K562 (cell line): ENCODE data around the gene CUL2. TPM values are rescaled to one million over a fixed set of nuclear protein-coding genes. Genes with fewer than 3 reads are reported as not detected.

ENCODE experiments used
- ATAC-seq: fragments of 200-7000 bp; cut with Tn5 transposase; 3 replicates; pipeline ENCODE4 v1.9.1; 2020; ENCODE audit warnings: moderate library complexity
- BruUV-seq: library from RNA; stranded (reverse); fragments of 400-500 nt; replicated peaks from 2 replicates; lab custom pipeline; 2021; lab: Mats Ljungman, UMichigan
- CTCF ChIA-PET: fragments of 300-600 bp; formaldehyde crosslinking; extraction: SDS; loops from one replicate; lab custom pipeline; 2021; ENCODE audit warnings: low intra/inter-chr PET ratio; lab: Yijun Ruan, JAX
- POLR2A ChIA-PET: fragments of 300-600, 350-650 bp; sonication (Branson Sonifier 250); formaldehyde crosslinking; extraction: SDS; loops from one replicate; lab custom pipeline; 2021; ENCODE audit warnings: antibody characterized with exemption, inconsistent platforms; lab: Yijun Ruan, JAX
- DNase-seq, 4 experiments: peaks; one replicate each; pipeline versions ENCODE4 v3.0.0 to v3.0.0-alpha.2; 2011 to 2018; ENCODE audit warnings: low spot score in 3 of 4, mixed read lengths in 3 of 4; ENCODE audit errors: extremely low read depth in 1 of 4
- FAIRE-seq: peaks from 2 replicates; lab custom pipeline; 2011; peaks lifted over from hg19 to GRCh38; lab: Jason Lieb, UNC
- H2AFZ ChIP-seq: 2 replicates; pipeline ENCODE4 v1.6.0; 2011; ENCODE audit warnings: low read depth, low read length, control low read depth, inconsistent platforms
- H3K27ac ChIP-seq: fragments of 200-600 bp; 3 replicates; pipeline ENCODE4 v1.8.0; 2011; ENCODE audit warnings: low read depth, mild to moderate bottlenecking, control low read depth, inconsistent platforms, low read length, moderate library complexity, mixed read lengths; ENCODE audit errors: extremely low read depth
- H3K27me3 ChIP-seq, 2 experiments: fragments of 300-600 bp in 1 of 2; 2 replicates in 1 of 2; 3 replicates in 1 of 2; pipeline versions ENCODE4 v1.6.0 to v1.8.0; 2011; ENCODE audit warnings: inconsistent platforms in 2 of 2, low read length in 2 of 2, mild to moderate bottlenecking in 1 of 2, mixed read lengths in 1 of 2, moderate library complexity in 1 of 2; ENCODE audit not compliant: control insufficient read depth in 2 of 2, insufficient read depth in 2 of 2
- H3K36me3 ChIP-seq: fragments of 300-600 bp; 3 replicates; pipeline ENCODE4 v1.8.0; 2011; ENCODE audit warnings: mild to moderate bottlenecking, low read length, inconsistent platforms; ENCODE audit not compliant: control insufficient read depth, insufficient read depth
- H3K4me1 ChIP-seq, 2 experiments: fragments of 200-600 bp in 1 of 2; replicated peaks in 1 of 2; 2 replicates in 1 of 2; 3 replicates in 1 of 2; pipeline versions ENCODE4 v1.5.1 to v1.8.0; 2011; ENCODE audit warnings: inconsistent platforms in 2 of 2, low read length in 2 of 2, mild to moderate bottlenecking in 1 of 2, mixed read lengths in 1 of 2, moderate library complexity in 1 of 2; ENCODE audit not compliant: control insufficient read depth in 2 of 2, insufficient read depth in 2 of 2
- H3K4me2 ChIP-seq: 2 replicates; pipeline ENCODE4 v1.6.1; 2011; ENCODE audit warnings: low read length, control low read depth, inconsistent platforms, mixed read lengths; ENCODE audit not compliant: insufficient read depth
- H3K4me3 ChIP-seq: fragments of 200-600 bp; sonication (generic), shearing (Covaris generic); 2 replicates; pipeline ENCODE4 v1.5.1; 2016; ENCODE audit warnings: control low read depth, inconsistent platforms
- H3K79me2 ChIP-seq: fragments of 200-600 bp; 3 replicates; pipeline ENCODE4 v1.8.0; 2011; ENCODE audit warnings: low read length, inconsistent platforms; ENCODE audit not compliant: control insufficient read depth, insufficient read depth
- H3K9ac ChIP-seq, 2 experiments: 2 replicates each; pipeline versions ENCODE4 v1.6.0 to v1.6.1; 2011; ENCODE audit warnings: low read depth in 2 of 2, low read length in 2 of 2, control low read depth in 1 of 2, inconsistent platforms in 1 of 2, mild to moderate bottlenecking in 1 of 2, mixed read lengths in 1 of 2; ENCODE audit not compliant: insufficient read depth in 1 of 2
- H3K9me1 ChIP-seq: one replicate; pipeline ENCODE4 v1.6.0; 2011; ENCODE audit warnings: inconsistent platforms, mild to moderate bottlenecking, low read length, moderate library complexity; ENCODE audit not compliant: control insufficient read depth, insufficient read depth
- H3K9me3 ChIP-seq: replicated peaks from 2 replicates; pipeline ENCODE4 v1.5.1; 2011; ENCODE audit warnings: low read depth, low read length, inconsistent platforms; ENCODE audit not compliant: control insufficient read depth, insufficient read depth
- H4K20me1 ChIP-seq: replicated peaks from 2 replicates; pipeline ENCODE4 v1.6.1; 2011; ENCODE audit warnings: low read length, inconsistent platforms, mixed read lengths; ENCODE audit not compliant: control insufficient read depth, insufficient read depth
- CXXC5 ChIP-seq: fragments of 250-450 bp; sonication (Bioruptor Pico); IDR thresholded peaks from 2 replicates; pipeline ENCODE4 v1.8.0; 2022; ENCODE audit warnings: inconsistent platforms, mild to moderate bottlenecking, moderate library complexity
- ELF2 ChIP-seq: fragments of 250-450 bp; sonication (Bioruptor Pico); IDR thresholded peaks from 2 replicates; pipeline ENCODE4 v1.5.0; 2021; ENCODE audit warnings: mild to moderate bottlenecking
- FOXO4 ChIP-seq: fragments of 450-650 bp; formaldehyde crosslinking; IDR thresholded peaks from 2 replicates; pipeline ENCODE4 v1.4.0; 2020; ENCODE audit warnings: mild to moderate bottlenecking, moderate library complexity
- LCOR ChIP-seq: sonication (generic); formaldehyde crosslinking; IDR thresholded peaks from 2 replicates; pipeline ENCODE4 v1.8.0; 2022; ENCODE audit warnings: mild to moderate bottlenecking, missing genetic modification reagents
- MAFK ChIP-seq: IDR thresholded peaks from 2 replicates; pipeline ENCODE4 v1.6.1; 2011; ENCODE audit warnings: low read length, improper control_type of control experiment
- TAF7 ChIP-seq: fragments of 450-650 bp; IDR thresholded peaks from 2 replicates; pipeline ENCODE4 v1.6.1; 2016; ENCODE audit warnings: missing genetic modification characterization, missing compliant biosample characterization
- TBL1XR1 ChIP-seq, 2 experiments: IDR thresholded peaks; 2 replicates each; pipeline ENCODE4 v1.6.1; 2012; ENCODE audit warnings: improper control_type of control experiment in 2 of 2, low read length in 2 of 2, mild to moderate bottlenecking in 1 of 2
- TCF3 ChIP-seq: sonication (generic); formaldehyde crosslinking; IDR thresholded peaks from 2 replicates; pipeline ENCODE4 v1.4.0; 2020; ENCODE audit warnings: mild to moderate bottlenecking, missing genetic modification reagents
- TRIM28 ChIP-seq: fragments of 450-650 bp; IDR thresholded peaks from 2 replicates; pipeline ENCODE4 v1.6.1; 2017
- ZBTB34 ChIP-seq: fragments of 250-450 bp; sonication (Bioruptor Pico); IDR thresholded peaks from 2 replicates; pipeline ENCODE4 v1.8.0; 2021; ENCODE audit warnings: mild to moderate bottlenecking, moderate library complexity
- ZFP91 ChIP-seq: sonication (generic); formaldehyde crosslinking; IDR thresholded peaks from 2 replicates; pipeline ENCODE4 v1.8.0; 2022; ENCODE audit warnings: mild to moderate bottlenecking, missing genetic modification reagents
- ZNF12 ChIP-seq: sonication (generic); formaldehyde crosslinking; IDR thresholded peaks from 2 replicates; pipeline ENCODE4 v1.4.0; 2020; ENCODE audit warnings: mild to moderate bottlenecking, missing genetic modification reagents
- ZNF316 ChIP-seq: fragments of 450-650 bp; IDR thresholded peaks from 2 replicates; pipeline ENCODE4 v1.6.1; 2016
- ZNF551 ChIP-seq: fragments of 250-450 bp; sonication (Bioruptor Pico); IDR thresholded peaks from 2 replicates; pipeline ENCODE4 v1.5.0; 2021; ENCODE audit warnings: mild to moderate bottlenecking, moderate library complexity
- ZNF785 ChIP-seq: fragments of 250-450 bp; sonication (Bioruptor Pico); IDR thresholded peaks from 2 replicates; pipeline ENCODE4 v1.4.0; 2020; ENCODE audit warnings: mild to moderate bottlenecking
- WGBS: fragments of 100-300 bp; shearing (Covaris generic); methylation state at CpG from one replicate; pipeline ENCODE4 v1.1.6; 2016; ENCODE audit warnings: low coverage, mixed read lengths; ENCODE audit not compliant: insufficient coverage; ENCODE audit errors: missing lambda C conversion rate; 5-methylcytosine and 5-hydroxymethylcytosine counted together
- in situ Hi-C: fragments of 300-500 bp; cut with MboI; formaldehyde crosslinking; loops from 4 replicates; pipeline ENCODE4 v1.15.0; 2018; ENCODE audit warnings: inconsistent platforms, mixed read lengths
- intact Hi-C: fragments of 100-400 bp; cut with micrococcal nuclease; formaldehyde crosslinking; loops from 2 replicates; pipeline ENCODE4 v1.14.2; 2022
- polyA plus RNA-seq, 8 experiments: library from polyadenylated mRNA; depleted of rRNA in 4 of 8; stranded (reverse) in 5 of 8; unstranded in 3 of 8; fragments of >200 nt; fragmentation: Nextera tagmentation in 2 of 8; fragmentation: Illumina TruSeq in 1 of 8; extraction: Ambion mirVana in 2 of 8; extraction: Trizol in 1 of 8; gene quantifications; 2 replicates each; pipeline versions ENCODE4 v1.2.1 to v1.2.3, GENCODE V29; 2011 to 2014; ENCODE audit warnings: inconsistent platforms in 1 of 8, missing spikeins in 1 of 8
- total RNA-seq, 7 experiments: library from RNA; depleted of rRNA in 6 of 7; stranded (reverse); fragments of >200 nt in 6 of 7; fragmentation: Illumina TruSeq in 2 of 7; extraction: Trizol in 2 of 7; gene quantifications; 2 replicates each; pipeline versions ENCODE4 v1.2.1 to v1.2.3, GENCODE V29; 2011 to 2021; ENCODE audit warnings: low replicate concordance in 1 of 7

The CUL2 gene
- total and polyA plus RNA-seq, 9 of the 15 experiments (the other 6 are each of a cell fraction or from before 2014, with no cell fraction given) = 17.3 to 46.3 (median 41.2) TPM

GRCh38 chr10:35133586-35133985 is 43.4 kb upstream of the CUL2 start:
- H3K9me3 ChIP-seq = no peaks in the 10 kb centered on the region
- no peaks in the 10 kb centered on the region for H4K20me1 ChIP-seq
- FAIRE-seq (no peak), ATAC-seq (no peak), DNase-seq (no peak)
- H3K4me1 ChIP-seq = peaks cover 0 to 2% of the 10 kb centered on the region in 2 experiments; a peak in 2 of 5 replicates
- H3K79me2 ChIP-seq = peaks cover 41% of the 10 kb centered on the region
- no peak for TF ChIP-seq CXXC5 (CRISPR knock-in tag)
- TF ChIP-seq FOXO4 = no peak
- TF ChIP-seq ZNF316 = no peak
- no peak for TF ChIP-seq ZNF12 (CRISPR knock-in tag)
- no peak for TF ChIP-seq TAF7
- no peak for TF ChIP-seq TRIM28
- no peak for TF ChIP-seq LCOR (CRISPR knock-in tag)
- TF ChIP-seq ELF2 = no peak
- TF ChIP-seq TBL1XR1 (IDR thresholded peaks at IDR 0.05; ENCODE audit: low read length in 2 of 2) = no peak
- TF ChIP-seq ZFP91 (CRISPR knock-in tag) = no peak
- TF ChIP-seq ZNF551 = no peak
- TF ChIP-seq MAFK = no peak
- TF ChIP-seq TCF3 (CRISPR knock-in tag) = no peak
- no peak for TF ChIP-seq ZNF785 (CRISPR knock-in tag)
- TF ChIP-seq ZBTB34 (CRISPR knock-in tag) = no peak
- no peak overlapping the region for H3K27ac ChIP-seq
- 100% methylated on average over 1 of the region's 1 CpG for WGBS
- no peak overlapping the region for H3K4me2 ChIP-seq
- intact Hi-C loops (no loop called here), in situ Hi-C loops (no loop called here)
- H3K9ac ChIP-seq = no peak overlapping the region
- POLR2A ChIA-PET = interaction anchor here (1.2 kb wide), 1 partner anchor 62 kb away, joined by 3 read pairs; no protein-coding TSS in a partner anchor
- no peak overlapping the region for H2AFZ ChIP-seq
- H3K4me3 ChIP-seq = no peak overlapping the region
- H3K9me1 ChIP-seq = no peaks in the 10 kb centered on the region
- no peaks in the 10 kb centered on the region for H3K27me3 ChIP-seq
- CTCF ChIA-PET = no interaction called here
- no peaks in the 10 kb centered on the region for H3K36me3 ChIP-seq
- BruUV-seq = no TSS peak
